HEK293 (cell line): ENCODE data around the gene ATP5F1A.

Source experiments
- HOXA7 ChIP-seq: sonication (generic); formaldehyde crosslinking; IDR thresholded peaks from 2 replicates; pipeline ENCODE4 v1.8.1; 2022; ENCODE audit warnings: missing genetic modification reagents, borderline replicate concordance
- KLF16 ChIP-seq: fragments of 450-650 bp; formaldehyde crosslinking; IDR thresholded peaks from 2 replicates; pipeline ENCODE4 v1.5.1; 2017; ENCODE audit warnings: missing biosample characterization, missing genetic modification characterization
- YY1 ChIP-seq: fragments of 450-650 bp; formaldehyde crosslinking; IDR thresholded peaks from 2 replicates; pipeline ENCODE4 v1.5.1; 2018; ENCODE audit warnings: missing biosample characterization, missing genetic modification characterization
- ZNF670 ChIP-seq: fragments of 450-650 bp; formaldehyde crosslinking; IDR thresholded peaks from 2 replicates; pipeline ENCODE4 v1.5.1; 2016; ENCODE audit warnings: missing biosample characterization, missing genetic modification characterization, low read depth
- TF ChIP-seq, protein P1 (sequence below): fragments of 450-650 bp; formaldehyde crosslinking; IDR thresholded peaks from 2 replicates; pipeline ENCODE4 v1.5.1; 2016; ENCODE audit warnings: missing biosample characterization, missing genetic modification characterization
- TF ChIP-seq, protein P2 (sequence below): fragments of 450-650 bp; formaldehyde crosslinking; optimal IDR thresholded peaks from 2 replicates; pipeline ENCODE3; 2016; ENCODE audit warnings: missing biosample characterization, mild to moderate bottlenecking, missing genetic modification characterization

DNA sequence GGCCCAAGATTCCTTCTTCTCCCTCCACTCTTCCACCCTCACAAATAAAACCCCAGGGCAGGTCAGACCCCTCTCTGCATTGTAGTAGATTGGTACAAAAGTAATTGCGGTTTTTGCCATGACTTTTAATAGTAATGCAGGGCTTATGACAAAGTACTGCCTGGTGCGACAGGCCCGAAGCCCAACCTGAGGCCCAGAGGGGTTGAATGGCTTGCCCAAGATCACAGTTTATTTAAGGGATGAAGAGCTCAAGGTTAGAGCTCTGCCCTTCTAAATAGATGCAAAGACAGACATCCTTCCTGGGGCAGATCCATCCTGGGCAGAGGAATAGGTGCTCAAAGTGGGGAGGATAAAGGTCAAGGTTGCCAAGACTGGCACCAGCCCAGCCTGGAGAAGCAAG is 25.1 kb downstream of the ATP5F1A start:
- TF ChIP-seq, protein P1, sequence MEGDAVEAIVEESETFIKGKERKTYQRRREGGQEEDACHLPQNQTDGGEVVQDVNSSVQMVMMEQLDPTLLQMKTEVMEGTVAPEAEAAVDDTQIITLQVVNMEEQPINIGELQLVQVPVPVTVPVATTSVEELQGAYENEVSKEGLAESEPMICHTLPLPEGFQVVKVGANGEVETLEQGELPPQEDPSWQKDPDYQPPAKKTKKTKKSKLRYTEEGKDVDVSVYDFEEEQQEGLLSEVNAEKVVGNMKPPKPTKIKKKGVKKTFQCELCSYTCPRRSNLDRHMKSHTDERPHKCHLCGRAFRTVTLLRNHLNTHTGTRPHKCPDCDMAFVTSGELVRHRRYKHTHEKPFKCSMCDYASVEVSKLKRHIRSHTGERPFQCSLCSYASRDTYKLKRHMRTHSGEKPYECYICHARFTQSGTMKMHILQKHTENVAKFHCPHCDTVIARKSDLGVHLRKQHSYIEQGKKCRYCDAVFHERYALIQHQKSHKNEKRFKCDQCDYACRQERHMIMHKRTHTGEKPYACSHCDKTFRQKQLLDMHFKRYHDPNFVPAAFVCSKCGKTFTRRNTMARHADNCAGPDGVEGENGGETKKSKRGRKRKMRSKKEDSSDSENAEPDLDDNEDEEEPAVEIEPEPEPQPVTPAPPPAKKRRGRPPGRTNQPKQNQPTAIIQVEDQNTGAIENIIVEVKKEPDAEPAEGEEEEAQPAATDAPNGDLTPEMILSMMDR = no peak
- TF ChIP-seq ZNF670 (tag by site-specific recombination) (no peak), YY1 (no peak), HOXA7 (no peak), KLF16 (no peak)
- TF ChIP-seq, protein P2, sequence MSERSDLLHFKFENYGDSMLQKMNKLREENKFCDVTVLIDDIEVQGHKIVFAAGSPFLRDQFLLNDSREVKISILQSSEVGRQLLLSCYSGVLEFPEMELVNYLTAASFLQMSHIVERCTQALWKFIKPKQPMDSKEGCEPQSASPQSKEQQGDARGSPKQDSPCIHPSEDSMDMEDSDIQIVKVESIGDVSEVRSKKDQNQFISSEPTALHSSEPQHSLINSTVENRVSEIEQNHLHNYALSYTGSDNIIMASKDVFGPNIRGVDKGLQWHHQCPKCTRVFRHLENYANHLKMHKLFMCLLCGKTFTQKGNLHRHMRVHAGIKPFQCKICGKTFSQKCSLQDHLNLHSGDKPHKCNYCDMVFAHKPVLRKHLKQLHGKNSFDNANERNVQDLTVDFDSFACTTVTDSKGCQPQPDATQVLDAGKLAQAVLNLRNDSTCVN = no peak
